Adrenal gland (tissue), 12 donors: ENCODE data around the gene EIPR1. TPM values are rescaled to one million over a fixed set of nuclear protein-coding genes. Genes with fewer than 3 reads are reported as not detected.

ENCODE experiments used
- DNase-seq, 7 donors: peaks; one replicate each; pipeline ENCODE4 v3.0.0-alpha.2; 2019 to 2020
- H3K27ac ChIP-seq, 5 donors: fragments of 200-600 bp; sonication (generic) in 4 of 5; 1 replicate in 3 of 5; 2 replicates in 2 of 5; pipeline versions ENCODE4 v1.5.1 to v1.8.0; 2016 to 2020; ENCODE audit warnings: mild to moderate bottlenecking in 1 of 5
- H3K27me3 ChIP-seq: fragments of 200-600 bp; 2 replicates; pipeline ENCODE4 v1.8.0; 2021
- H3K36me3 ChIP-seq, 2 donors: fragments of 200-600 bp; replicated peaks in 1 of 2; 1 replicate in 1 of 2; 2 replicates in 1 of 2; pipeline versions ENCODE4 v1.5.1 to v1.8.0; 2018 to 2022
- H3K4me1 ChIP-seq, 2 donors: fragments of 200-600 bp; replicated peaks in 1 of 2; 1 replicate in 1 of 2; 2 replicates in 1 of 2; pipeline versions ENCODE4 v1.5.1 to v1.8.0; 2018 to 2021
- H3K4me3 ChIP-seq, 4 donors: fragments of 200-600 bp; sonication (generic) in 3 of 4; one replicate each; pipeline ENCODE4 v1.5.1; 2016 to 2018
- H3K9me3 ChIP-seq, 3 donors: fragments of 200-600 bp; sonication (generic) in 1 of 3; replicated peaks in 1 of 3; 1 replicate in 2 of 3; 2 replicates in 1 of 3; pipeline versions ENCODE4 v1.5.1 to v1.8.0; 2016 to 2021
- POLR2A ChIP-seq, 2 donors: fragments of 450-650 bp; IDR thresholded peaks; one replicate each; pipeline ENCODE4 v1.6.1; 2017; ENCODE audit warnings: antibody characterized with exemption in 2 of 2, mild to moderate bottlenecking in 2 of 2, moderate library complexity in 1 of 2
- WGBS, 4 donors: extraction: QIAGEN DNeasy Blood & Tissue Kit in 2 of 4; methylation state at CpG; one replicate each; pipeline versions ENCODE4 v1.1.5 to v1.1.7; 2013 to 2017; 5-methylcytosine and 5-hydroxymethylcytosine counted together
- intact Hi-C, 2 donors: fragments of 100-400 bp; cut with DNase I; formaldehyde crosslinking; loops; one replicate each; pipeline versions ENCODE4 v1.14.1 to v1.15.0; 2022 to 2023
- polyA plus RNA-seq, 3 donors: library from polyadenylated mRNA; stranded (reverse); fragments of 200-250 nt in 2 of 3; fragments of 350-450 nt in 1 of 3; fragmentation: Illumina TruSeq in 1 of 3; extraction: RNeasy Lipid Tissue Mini Kit (QIAGEN cat#74804) in 1 of 3; gene quantifications; one replicate each; pipeline ENCODE4 v1.2.3, GENCODE V29; 2013 to 2014
- total RNA-seq, 9 donors: library from RNA; depleted of rRNA in 4 of 9; stranded (reverse); fragments of >200 nt in 4 of 9; fragments of 120-200 nt in 1 of 9; fragmentation: NEBNext Ultra II Directional in 1 of 9; extraction: Animal tissue kit (Norgen Biotek cat#: 25700) in 1 of 9; gene quantifications; one replicate each; pipeline versions ENCODE4 v1.1.0 to v1.2.4, GENCODE V29; 2013 to 2023
- TF ChIP-seq, protein P1 (sequence below), 6 experiments: fragments of 450-650 bp in 4 of 6; fragments of 200-600 bp in 2 of 6; sonication (generic) in 1 of 6; IDR thresholded peaks; 1 replicate in 5 of 6; 2 replicates in 1 of 6; pipeline versions ENCODE4 v1.5.1 to v1.8.0; 2016 to 2021; ENCODE audit warnings: antibody characterized with exemption in 6 of 6, mild to moderate bottlenecking in 2 of 6, moderate library complexity in 1 of 6
- donor health status: healthy with polysubstance abuse.
- donor health status: Bipolar disorder and iron deficiency.
- donor health status: DM: yes; HTN: yes; CAD: no.
- donor health status: DM: no; HTN: no; CAD: no.
- donor health status: DM: no; HTN: no; CAD: no.
- donor health status: DM: yes; HTN: yes; CAD: no.

The EIPR1 gene
- total and polyA plus RNA-seq, 12 donors, result 10.3 to 37.9 (median 28.5) TPM

DNA sequence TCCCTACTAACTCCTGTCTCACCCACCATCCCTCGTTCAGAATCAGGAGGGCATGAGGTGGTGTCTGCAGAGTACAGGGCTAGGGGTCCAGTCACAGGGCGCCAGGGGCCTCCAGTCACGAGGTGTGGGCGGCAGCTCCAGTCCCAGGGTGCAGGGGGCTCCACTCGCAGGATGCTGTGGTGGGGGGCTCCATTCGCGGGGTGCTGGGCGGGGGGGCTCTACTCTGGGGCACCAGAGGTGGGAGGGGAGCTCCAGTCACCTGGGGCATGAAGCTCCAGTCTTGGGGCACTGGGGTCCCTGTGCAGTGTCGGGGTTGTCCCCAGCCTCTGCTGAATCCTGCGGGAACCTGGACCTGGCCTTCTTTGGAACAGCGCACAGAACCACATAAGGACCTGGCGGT, 66.0 kb downstream of the EIPR1 start:
- Histone ChIP-seq H3K9me3 (no peaks in the 10 kb centered on the region), H3K27ac (no peak overlapping the region), H3K4me1 (peaks cover 0 to 10% of the 10 kb centered on the region in 2 donors), H3K27me3 (no peaks in the 10 kb centered on the region), H3K36me3 (no peaks in the 10 kb centered on the region), H3K4me3 (no peak overlapping the region)
- TF ChIP-seq, protein P1, sequence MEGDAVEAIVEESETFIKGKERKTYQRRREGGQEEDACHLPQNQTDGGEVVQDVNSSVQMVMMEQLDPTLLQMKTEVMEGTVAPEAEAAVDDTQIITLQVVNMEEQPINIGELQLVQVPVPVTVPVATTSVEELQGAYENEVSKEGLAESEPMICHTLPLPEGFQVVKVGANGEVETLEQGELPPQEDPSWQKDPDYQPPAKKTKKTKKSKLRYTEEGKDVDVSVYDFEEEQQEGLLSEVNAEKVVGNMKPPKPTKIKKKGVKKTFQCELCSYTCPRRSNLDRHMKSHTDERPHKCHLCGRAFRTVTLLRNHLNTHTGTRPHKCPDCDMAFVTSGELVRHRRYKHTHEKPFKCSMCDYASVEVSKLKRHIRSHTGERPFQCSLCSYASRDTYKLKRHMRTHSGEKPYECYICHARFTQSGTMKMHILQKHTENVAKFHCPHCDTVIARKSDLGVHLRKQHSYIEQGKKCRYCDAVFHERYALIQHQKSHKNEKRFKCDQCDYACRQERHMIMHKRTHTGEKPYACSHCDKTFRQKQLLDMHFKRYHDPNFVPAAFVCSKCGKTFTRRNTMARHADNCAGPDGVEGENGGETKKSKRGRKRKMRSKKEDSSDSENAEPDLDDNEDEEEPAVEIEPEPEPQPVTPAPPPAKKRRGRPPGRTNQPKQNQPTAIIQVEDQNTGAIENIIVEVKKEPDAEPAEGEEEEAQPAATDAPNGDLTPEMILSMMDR (IDR thresholded peaks at IDR 0.05), result no peak
- no peak for TF ChIP-seq POLR2A (IDR thresholded peaks at IDR 0.05)
- 93 to 97% (median 95%) methylated on average over 5 to 12 of the region's 12 CpGs for WGBS, 4 donors
- intact Hi-C loops, result no loop called here
- no peak for DNase-seq

DNA sequence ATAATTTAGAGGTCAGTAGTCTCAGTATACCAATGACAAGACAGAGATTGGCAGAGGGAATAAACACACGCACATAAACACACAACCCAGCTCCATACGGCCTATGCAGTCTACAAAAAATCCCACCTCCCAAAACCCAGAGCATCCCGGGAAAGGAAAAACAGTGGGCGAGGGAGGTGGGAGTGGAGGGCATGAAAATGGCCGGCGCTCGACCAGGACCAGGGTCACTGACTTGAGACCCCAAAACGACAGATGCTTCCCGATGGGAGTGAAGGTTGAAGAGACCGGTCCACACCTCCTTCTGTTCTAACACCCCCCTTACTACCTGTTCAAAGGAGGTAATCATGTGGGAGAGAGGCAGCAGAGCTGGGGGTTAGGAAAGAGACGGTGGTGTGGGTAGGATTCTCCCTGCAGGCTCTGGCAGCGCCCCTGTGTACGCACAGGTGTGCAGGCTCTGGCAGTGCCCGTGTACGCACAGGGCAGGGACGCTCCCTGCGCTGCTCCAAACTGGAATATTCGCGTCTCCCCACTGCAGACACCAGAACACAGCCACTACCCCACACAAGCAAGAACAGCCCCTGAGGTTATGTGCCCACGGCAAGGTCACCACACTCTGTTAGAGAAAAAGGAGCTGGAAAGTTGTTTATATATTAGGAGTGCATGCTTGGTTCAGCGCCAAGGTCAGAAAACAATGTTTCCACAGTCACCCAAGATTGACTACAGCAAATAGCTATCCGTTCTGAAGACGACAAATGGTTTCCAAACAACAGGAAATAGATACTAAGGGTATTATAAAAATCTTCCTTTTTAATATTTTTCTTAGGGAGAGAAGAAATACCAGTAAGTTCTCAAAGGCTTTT, 67.9 kb downstream of the EIPR1 start:
- Histone ChIP-seq H3K4me1 (peaks cover 0 to 10% of the 10 kb centered on the region in 2 donors), H3K4me3 (no peak overlapping the region), H3K27ac (peak overlapping the region in 1 of 5 donors; percentile 17), H3K36me3 (no peaks in the 10 kb centered on the region), H3K27me3 (no peaks in the 10 kb centered on the region), H3K9me3 (no peaks in the 10 kb centered on the region)
- TF ChIP-seq, protein P1 (IDR thresholded peaks at IDR 0.05), result no peak
- TF ChIP-seq POLR2A (IDR thresholded peaks at IDR 0.05), result no peak
- intact Hi-C loops, result loop anchor here in 1 of 2 donors (10.0 kb wide), 1 partner anchor 305 kb away; no protein-coding TSS in a partner anchor
- DNase-seq, result peak in 6 of 7 donors; percentile 49 to 76 (median 57)
- 63 to 74% (median 70%) methylated on average over 22 to 23 of the region's 23 CpGs for WGBS, 4 donors

DNA sequence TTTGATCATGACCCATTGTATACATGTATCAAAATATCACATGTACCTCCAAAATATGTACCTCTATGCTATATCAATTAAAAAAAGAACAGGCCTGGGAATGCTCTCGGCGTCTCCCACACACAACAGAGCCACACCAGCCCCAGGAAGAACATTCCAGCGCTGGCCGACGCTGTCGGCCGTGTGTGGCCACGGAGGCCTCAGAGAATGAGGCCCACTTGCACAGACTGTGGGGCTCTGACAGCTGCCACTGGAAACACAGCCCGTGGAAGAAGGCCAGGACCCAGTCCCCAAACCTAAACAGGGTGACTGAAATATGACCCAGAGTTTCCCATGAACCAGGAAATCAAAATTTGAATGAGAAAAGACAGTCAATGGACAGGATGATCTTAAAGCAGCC, 69.7 kb downstream of the EIPR1 start:
- Histone ChIP-seq H3K4me1 (peaks cover 4 to 6% of the 10 kb centered on the region in 2 donors), H3K4me3 (no peak overlapping the region), H3K27ac (no peak overlapping the region), H3K27me3 (no peaks in the 10 kb centered on the region), H3K9me3 (no peaks in the 10 kb centered on the region), H3K36me3 (no peaks in the 10 kb centered on the region)
- intact Hi-C loops, result loop anchor here in 1 of 2 donors (10.0 kb wide), 1 partner anchor 303 kb away; no protein-coding TSS in a partner anchor
- DNase-seq, result no peak
- no peak for TF ChIP-seq POLR2A (IDR thresholded peaks at IDR 0.05)
- TF ChIP-seq, protein P1 (IDR thresholded peaks at IDR 0.05), result no peak
- WGBS, 4 donors, result 94 to 98% (median 95%) methylated on average over 8 to 9 of the region's 9 CpGs

DNA sequence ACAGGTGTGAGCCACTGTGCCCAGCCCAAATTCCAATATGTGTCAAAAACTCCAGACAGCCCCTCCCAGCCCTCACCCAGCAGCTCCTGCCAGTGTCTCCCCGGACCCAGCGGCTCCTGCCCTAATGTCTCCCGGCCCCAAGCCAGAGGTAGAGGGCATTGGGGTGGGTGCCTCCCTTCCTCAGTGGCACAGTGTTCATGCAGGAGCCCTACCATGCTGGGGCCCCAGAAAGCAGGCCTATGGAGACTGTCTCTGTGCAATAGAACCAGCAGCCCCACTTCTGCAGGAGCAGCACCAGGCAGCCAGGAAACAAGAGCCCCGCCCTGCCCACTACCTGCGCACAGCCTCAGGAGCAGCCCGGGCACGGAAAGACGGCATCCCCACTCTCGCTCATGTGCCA, 70.4 kb downstream of the EIPR1 start:
- Histone ChIP-seq H3K9me3 (no peaks in the 10 kb centered on the region), H3K4me3 (no peak overlapping the region), H3K36me3 (no peaks in the 10 kb centered on the region), H3K4me1 (peaks cover 5 to 12% of the 10 kb centered on the region in 2 donors), H3K27me3 (no peaks in the 10 kb centered on the region), H3K27ac (no peak overlapping the region)
- DNase-seq, result no peak
- WGBS, 4 donors, result 98 to 100% (median 99%) methylated on average over 6 to 9 of the region's 9 CpGs
- intact Hi-C loops, result loop anchor here in 1 of 2 donors (10.0 kb wide), 1 partner anchor 302 kb away; no protein-coding TSS in a partner anchor
- TF ChIP-seq POLR2A (IDR thresholded peaks at IDR 0.05), result no peak
- TF ChIP-seq, protein P1 (IDR thresholded peaks at IDR 0.05), result no peak
